GM10847 (cell line): ENCODE measurements around the gene PRDM2.

Source experiments
- POLR2A ChIP-seq: IDR thresholded peaks from 2 replicates; pipeline ENCODE4 v1.6.1; 2011; ENCODE audit not compliant: insufficient read length; ENCODE audit errors: extremely low read depth

PRDM2 gene

DNA sequence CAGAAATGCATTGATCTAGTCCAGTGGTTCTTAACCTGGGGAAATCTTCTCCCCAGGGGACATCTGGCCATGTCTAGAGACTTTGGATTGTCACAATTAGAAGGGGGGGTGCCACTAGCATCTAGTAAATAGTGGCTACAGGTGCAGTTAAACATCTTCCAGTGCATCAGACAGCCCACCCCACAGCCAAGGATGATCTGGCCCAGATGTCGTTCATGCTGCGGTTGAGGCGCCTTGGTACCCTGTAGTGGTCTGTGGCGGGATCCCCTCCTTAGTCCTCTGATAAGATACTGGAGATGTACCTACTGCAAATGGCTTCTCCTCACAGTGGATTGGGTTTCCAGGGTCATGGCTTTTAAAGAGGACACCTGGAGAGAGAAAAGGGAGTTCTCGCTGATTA is 69.8 kb downstream of the PRDM2 start:
- no peak for TF ChIP-seq POLR2A

DNA sequence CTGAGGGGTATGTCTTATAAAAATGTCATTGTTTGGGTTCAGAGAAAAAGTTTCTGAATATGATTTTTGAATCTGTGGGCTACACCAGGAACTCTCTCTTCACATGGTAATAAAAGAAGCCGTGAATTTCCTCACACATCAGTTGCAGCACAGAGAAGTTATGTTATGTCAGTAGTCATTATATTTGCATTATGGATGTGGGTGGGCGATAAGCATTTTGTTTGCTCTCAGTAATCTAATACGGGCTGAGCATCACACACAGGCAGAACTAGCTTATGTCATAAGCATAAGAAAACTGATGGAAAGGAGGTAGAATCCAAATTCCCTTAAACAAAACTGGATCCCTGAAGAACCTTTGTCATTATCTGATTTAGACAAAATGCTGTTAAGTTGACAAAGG is 70.8 kb downstream of the PRDM2 start:
- no peak for TF ChIP-seq POLR2A

DNA sequence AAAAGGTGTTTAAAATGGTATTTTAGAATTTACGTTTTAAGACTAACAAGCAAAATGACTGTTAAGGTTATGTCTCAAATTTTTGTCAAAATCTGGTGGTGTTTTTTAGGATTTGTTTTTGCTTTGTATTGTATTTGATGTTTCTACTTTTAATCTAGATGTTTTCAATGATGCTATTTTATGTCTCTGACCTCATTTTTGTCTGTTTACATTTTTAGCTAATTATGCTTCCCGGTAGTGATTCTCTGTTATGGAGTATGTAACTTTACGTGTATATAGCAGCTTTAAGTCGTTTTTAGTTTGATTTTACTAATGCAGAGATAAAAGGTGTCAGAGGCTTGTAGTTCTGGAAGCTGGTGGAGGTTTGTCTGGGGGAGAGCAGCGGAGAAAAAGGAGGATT is 71.8 kb downstream of the PRDM2 start:
- no peak for TF ChIP-seq POLR2A

DNA sequence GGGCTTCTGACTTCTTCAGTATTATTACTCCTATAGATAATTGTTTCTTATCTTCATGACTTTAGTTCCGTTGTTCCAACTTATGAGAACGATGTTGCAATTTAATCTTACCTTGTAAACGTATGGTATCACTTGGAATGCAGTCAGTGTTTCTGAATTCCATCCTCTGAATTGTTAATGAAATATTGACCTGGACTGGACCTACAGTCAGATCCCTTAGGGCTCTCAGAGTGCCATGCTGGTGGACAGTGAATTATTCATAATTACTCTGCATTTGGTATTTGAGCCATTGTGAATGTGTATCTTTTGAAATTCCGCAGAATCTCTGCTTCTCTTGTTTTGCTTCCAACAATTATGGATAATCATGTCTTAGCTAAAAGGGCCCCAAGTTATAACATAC is 72.3 kb downstream of the PRDM2 start:
- TF ChIP-seq POLR2A, result no peak

DNA sequence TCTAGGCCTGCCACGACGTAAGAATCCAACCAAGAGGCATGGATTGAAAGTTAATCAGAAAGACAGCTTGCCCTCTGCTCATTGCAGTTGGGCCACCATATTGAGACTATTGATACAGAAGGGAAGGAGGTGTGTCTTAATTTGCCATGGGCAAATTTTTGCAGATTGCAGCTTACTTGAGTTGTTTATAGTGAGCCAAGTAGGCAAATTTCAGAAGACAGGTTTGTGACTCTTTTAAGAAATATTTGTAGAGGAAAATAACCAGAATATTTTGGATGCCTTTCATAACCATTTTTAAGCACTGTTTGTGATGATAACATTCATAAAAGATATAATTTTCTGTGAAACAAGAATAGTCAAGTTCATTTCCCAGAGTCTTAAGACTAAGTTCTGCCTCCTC is 74.1 kb downstream of the PRDM2 start:
- no peak for TF ChIP-seq POLR2A

DNA sequence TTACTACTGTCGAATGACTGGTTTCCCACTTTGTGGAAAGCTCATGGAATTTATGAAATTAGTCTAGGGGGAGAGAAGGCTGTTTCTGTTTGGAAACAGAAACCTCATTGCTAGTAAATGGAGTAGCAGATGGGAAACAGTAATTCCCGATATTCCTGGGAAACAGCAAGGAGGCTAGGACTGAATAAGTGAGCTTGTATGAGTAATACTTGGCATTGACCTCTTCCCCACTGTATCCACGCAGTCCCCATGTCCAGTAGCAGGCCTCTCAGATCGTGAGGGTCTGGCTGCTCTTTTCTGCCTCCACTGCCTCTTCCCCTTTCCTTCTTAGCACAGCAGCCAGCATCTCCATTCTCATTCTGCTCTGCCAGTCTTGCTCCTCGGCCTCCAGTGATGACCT is 75.5 kb downstream of the PRDM2 start:
- no peak for TF ChIP-seq POLR2A

DNA sequence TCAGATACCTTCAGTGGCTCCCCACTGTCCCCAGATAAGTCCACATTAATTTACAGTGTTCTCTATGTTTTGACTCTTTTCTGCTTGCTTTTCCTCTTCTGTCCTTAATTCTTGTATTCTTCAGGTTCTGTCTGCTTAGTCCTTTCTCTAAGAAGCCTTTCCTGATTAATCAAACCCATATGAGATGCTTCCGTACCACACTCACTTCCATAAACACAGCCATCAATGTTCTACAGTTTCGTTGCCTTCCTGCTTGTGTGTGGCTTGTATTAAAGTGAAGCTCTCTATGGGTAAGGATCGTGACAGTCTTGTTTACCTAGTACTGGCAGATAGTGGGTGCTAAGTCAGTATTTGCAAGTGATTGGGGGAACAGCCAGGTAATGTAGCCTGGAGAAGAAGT is 75.9 kb downstream of the PRDM2 start:
- no peak for TF ChIP-seq POLR2A

DNA sequence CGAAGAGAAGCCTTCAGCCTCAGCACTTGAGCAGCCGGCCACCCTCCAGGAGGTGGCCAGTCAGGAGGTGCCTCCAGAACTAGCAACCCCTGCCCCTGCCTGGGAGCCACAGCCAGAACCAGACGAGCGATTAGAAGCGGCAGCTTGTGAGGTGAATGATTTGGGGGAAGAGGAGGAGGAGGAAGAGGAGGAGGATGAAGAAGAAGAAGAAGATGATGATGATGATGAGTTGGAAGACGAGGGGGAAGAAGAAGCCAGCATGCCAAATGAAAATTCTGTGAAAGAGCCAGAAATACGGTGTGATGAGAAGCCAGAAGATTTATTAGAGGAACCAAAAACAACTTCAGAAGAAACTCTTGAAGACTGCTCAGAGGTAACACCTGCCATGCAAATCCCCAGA is 78.4 kb downstream of the PRDM2 start:
- no peak for TF ChIP-seq POLR2A

DNA sequence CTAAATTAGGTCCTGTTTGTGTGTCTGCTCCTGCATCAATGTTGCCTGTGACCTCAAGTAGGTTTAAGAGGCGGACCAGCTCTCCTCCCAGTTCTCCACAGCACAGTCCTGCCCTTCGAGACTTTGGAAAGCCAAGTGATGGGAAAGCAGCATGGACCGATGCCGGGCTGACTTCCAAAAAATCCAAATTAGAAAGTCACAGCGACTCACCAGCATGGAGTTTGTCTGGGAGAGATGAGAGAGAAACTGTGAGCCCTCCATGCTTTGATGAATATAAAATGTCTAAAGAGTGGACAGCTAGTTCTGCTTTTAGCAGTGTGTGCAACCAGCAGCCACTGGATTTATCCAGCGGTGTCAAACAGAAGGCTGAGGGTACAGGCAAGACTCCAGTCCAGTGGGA is 79.9 kb downstream of the PRDM2 start:
- no peak for TF ChIP-seq POLR2A

DNA sequence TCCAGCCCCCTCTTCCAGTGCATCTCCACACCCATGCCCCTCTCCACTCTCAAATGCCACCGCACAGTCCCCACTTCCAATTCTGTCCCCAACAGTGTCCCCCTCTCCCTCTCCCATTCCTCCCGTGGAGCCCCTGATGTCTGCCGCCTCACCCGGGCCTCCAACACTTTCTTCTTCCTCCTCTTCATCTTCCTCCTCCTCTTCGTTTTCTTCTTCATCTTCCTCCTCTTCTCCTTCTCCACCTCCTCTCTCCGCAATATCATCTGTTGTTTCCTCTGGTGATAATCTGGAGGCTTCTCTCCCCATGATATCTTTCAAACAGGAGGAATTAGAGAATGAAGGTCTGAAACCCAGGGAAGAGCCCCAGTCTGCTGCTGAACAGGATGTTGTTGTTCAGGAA is 80.8 kb downstream of the PRDM2 start:
- no peak for TF ChIP-seq POLR2A

DNA sequence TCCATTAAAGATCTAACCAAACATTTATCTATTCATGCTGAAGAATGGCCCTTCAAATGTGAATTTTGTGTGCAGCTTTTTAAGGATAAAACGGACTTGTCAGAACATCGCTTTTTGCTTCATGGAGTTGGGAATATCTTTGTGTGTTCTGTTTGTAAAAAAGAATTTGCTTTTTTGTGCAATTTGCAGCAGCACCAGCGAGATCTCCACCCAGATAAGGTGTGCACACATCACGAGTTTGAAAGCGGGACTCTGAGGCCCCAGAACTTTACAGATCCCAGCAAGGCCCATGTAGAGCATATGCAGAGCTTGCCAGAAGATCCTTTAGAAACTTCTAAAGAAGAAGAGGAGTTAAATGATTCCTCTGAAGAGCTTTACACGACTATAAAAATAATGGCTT is 81.2 kb downstream of the PRDM2 start:
- TF ChIP-seq POLR2A, result no peak

DNA sequence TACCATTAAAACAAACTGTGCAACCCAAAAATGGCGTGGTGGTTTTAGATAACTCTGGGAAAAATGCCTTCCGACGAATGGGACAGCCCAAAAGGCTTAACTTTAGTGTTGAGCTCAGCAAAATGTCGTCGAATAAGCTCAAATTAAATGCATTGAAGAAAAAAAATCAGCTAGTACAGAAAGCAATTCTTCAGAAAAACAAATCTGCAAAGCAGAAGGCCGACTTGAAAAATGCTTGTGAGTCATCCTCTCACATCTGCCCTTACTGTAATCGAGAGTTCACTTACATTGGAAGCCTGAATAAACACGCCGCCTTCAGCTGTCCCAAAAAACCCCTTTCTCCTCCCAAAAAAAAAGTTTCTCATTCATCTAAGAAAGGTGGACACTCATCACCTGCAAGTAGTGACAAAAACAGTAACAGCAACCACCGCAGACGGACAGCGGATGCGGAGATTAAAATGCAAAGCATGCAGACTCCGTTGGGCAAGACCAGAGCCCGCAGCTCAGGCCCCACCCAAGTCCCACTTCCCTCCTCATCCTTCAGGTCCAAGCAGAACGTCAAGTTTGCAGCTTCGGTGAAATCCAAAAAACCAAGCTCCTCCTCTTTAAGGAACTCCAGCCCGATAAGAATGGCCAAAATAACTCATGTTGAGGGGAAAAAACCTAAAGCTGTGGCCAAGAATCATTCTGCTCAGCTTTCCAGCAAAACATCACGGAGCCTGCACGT is 82.1 kb downstream of the PRDM2 start:
- no peak for TF ChIP-seq POLR2A

DNA sequence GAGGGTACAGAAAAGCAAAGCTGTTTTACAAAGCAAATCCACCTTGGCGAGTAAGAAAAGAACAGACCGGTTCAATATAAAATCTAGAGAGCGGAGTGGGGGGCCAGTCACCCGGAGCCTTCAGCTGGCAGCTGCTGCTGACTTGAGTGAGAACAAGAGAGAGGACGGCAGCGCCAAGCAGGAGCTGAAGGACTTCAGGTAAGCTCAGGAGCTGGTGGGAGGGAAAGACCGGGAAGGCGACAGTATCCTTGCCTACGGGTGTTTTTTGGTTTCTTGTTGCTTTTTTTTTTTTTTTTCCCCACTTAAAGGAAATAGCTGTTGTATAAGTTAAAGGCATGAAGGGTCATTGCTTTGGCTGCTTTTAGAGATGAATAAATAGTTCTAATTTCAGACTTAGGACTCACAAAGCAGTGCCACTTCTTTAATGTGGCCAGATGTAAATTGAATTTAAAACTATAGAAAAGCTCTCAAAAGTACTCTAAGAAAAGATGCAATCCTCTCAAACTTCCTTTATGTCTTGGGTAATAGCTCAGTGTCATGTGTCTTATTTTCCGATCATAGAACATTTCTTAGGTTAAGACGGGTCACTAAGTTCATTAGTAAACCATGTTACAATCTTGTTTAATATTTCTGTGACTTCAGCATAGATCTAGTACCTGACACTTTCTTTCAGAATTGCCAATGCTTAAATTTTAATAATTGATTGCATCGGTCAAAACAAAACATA is 82.8 kb downstream of the PRDM2 start:
- TF ChIP-seq POLR2A, result no peak

DNA sequence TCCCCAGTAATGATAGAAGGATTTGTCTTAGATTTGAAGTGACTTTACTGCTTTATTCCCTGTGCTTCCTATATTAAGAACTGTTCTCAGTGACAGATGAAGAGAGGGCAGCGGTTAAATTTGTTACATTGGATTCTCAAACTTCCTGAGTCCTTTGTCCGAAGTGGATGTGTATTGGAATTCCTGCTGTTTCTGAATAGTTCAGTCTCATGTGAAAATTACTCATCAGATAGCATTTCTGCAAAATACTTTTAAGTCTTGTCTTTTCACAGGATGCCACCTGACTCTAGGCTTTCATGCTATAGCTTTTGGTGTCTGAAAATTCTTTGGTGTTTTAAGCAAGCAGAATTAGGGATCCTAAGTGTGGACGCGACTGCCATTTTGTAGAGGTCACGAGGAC is 83.6 kb downstream of the PRDM2 start:
- TF ChIP-seq POLR2A, result no peak

DNA sequence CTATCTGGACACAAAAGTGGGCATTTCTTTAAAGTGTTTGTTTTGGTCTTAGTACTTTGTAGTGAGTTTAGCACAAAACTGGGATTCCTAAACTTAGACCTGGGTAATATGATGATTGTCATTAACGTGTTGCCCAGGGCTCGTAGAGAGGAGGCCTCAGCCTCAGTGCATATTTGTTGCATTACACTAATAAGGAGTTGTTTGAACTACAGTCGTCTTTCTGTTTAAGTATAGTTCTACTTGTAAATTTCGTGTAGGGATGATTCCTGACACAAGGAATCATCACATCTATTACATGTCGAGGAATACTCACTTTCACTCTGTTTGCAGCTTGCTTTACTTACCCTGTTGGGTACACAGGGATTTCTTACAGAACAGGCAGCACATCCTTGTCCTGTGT is 85.0 kb downstream of the PRDM2 start:
- no peak for TF ChIP-seq POLR2A

DNA sequence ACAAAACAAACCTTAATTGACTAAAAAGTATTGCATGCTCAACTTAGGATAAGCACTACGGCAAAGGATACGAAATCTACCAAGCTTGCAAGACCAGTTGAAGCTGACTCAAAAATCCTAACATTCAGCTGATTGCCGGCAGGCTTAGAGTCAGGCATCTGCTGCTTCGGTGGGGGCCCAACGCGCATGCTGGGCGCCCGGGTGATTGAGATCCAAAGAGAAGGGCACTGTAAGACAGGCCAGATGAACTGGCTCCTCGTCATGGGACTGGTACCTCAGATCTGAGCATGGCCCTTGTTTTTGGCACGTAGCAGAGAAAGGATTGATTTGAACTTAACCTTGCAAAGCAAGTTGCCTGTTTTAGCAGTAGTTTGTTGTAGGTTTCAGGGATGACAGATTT is 86.6 kb downstream of the PRDM2 start:
- no peak for TF ChIP-seq POLR2A

DNA sequence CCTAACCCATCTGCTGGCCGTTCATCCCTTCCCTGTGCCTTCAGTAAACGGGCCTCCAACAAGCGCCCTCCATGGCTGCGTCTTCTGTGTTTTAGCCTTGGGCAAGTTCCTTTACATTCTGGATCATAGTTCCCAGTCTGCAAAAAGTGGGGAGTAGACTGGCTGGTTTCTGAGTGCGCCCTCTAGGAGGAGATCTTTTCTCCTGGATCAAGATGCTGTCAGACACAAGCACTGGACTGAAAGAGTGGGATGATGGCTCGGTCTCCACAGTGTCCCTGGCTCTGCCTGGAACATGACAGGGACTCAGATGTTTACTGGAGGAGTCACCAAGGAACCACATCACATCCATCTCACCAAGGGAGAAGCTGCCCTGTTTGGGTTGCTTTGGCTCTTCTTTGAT is 88.8 kb downstream of the PRDM2 start:
- TF ChIP-seq POLR2A, result no peak
